ENCODE data around the gene TMED7. TPM values are rescaled to one million over a fixed set of nuclear protein-coding genes. Genes with fewer than 3 reads are reported as not detected.
A peak's percentile ranks its signal among the peaks of the same experiment; 100 is the strongest.

The TMED7 gene
- total RNA-seq (2021) (81.3 to 86.5 TPM (median 84.9 TPM) in 3 replicates), Bru-seq, nascent RNA (percentile 98 among the genes with signal in this experiment)
- long read RNA-seq, experiment 1, transcript TMED7-201 (3 exons, 3,757 nt) = major isoform, 275 of 297 reads
- long read RNA-seq, experiment 1, partial matches to known transcripts = 9 of 297 reads
- long read RNA-seq, experiment 1, other reads (novel, unspliced or antisense) = 12 of 297 reads
- long read RNA-seq, experiment 2, transcript TMED7-201 (3 exons, 3,757 nt) = major isoform, 72 of 83 reads
- long read RNA-seq, experiment 2, partial matches to known transcripts = 2 of 83 reads
- long read RNA-seq, experiment 2, other reads (novel, unspliced or antisense) = 9 of 83 reads
- long read RNA-seq, experiment 3 = 0 reads

GRCh38 chr5:115625579-115626444, at the start of gene TMED7:
TMED7 (minus strand) TSS chr5:115626036; CDS start chr5:115625792, 244 bp downstream.
- DNase-seq (ENCODE audit: low spot score) (peak; percentile 94), ATAC-seq (peak; percentile 88)
- Mint-ChIP-seq H3K27me3 (ENCODE audit: low read depth) (no peaks in the 10 kb centered on the region), H3K27ac (peak within 1 kb of the TSS; percentile 97), H3K4me1 (peaks cover 8% of the 10 kb centered on the region), H3K36me3 (peaks cover 1% of the 10 kb centered on the region), H3K4me3 (no peak within 1 kb of the TSS), H3K9me3 (peaks cover 7% of the 10 kb centered on the region; the same call in 1 of the 2 replicates)
- POLR2A ChIA-PET = no interaction called here
- CTCF ChIA-PET = interaction anchor here (0.8 to 1.8 kb wide), 5 partner anchors 8 to 337 kb away, joined by 3 to 6 read pairs (median 4); partner anchors contain the start of gene LVRN
- TF ChIP-seq GRHL2 (CRISPR knock-in tag; IDR thresholded peaks at IDR 0.05; ENCODE audit: insufficient replicate concordance, severe bottlenecking) (no peak), STAT6 (CRISPR knock-in tag; conservative IDR thresholded peaks at IDR 0.05; ENCODE audit: low read depth) (no peak), IRF1 (CRISPR knock-in tag; IDR thresholded peaks at IDR 0.05) (no peak), USF1 (CRISPR knock-in tag; IDR thresholded peaks at IDR 0.05) (no peak; the same call in 1 of the 2 replicates), ZBTB21 (CRISPR knock-in tag; IDR thresholded peaks at IDR 0.05; ENCODE audit: borderline replicate concordance) (0 out of 2 replicates have a peak, but pooled peaks have one; percentile 67), CREM (CRISPR knock-in tag; IDR thresholded peaks at IDR 0.05) (peak; percentile 72), ZBTB43 (CRISPR knock-in tag; IDR thresholded peaks at IDR 0.05) (peak; percentile 76), SMAD3 (CRISPR knock-in tag; IDR thresholded peaks at IDR 0.05; ENCODE audit: borderline replicate concordance) (0 out of 2 replicates have a peak, but pooled peaks have one; percentile 31), ERG (CRISPR knock-in tag; IDR thresholded peaks at IDR 0.05) (no peak), MXD4 (CRISPR knock-in tag; IDR thresholded peaks at IDR 0.05; ENCODE audit: borderline replicate concordance) (no peak), E2F4 (CRISPR knock-in tag; IDR thresholded peaks at IDR 0.05; ENCODE audit: borderline replicate concordance, low read depth) (no peak), HMGXB4 (CRISPR knock-in tag; IDR thresholded peaks at IDR 0.05) (peak; percentile 80; the same call in 1 of the 2 replicates), OVOL2 (CRISPR knock-in tag; IDR thresholded peaks at IDR 0.05; ENCODE audit: borderline replicate concordance) (no peak), ZNF532 (CRISPR knock-in tag; IDR thresholded peaks at IDR 0.05; ENCODE audit: borderline replicate concordance) (no peak), RELA (CRISPR knock-in tag; IDR thresholded peaks at IDR 0.05; ENCODE audit: borderline replicate concordance) (0 out of 2 replicates have a peak, but pooled peaks have one; percentile 66), ATF1 (CRISPR knock-in tag; IDR thresholded peaks at IDR 0.05) (no peak), ELF4 (CRISPR knock-in tag; IDR thresholded peaks at IDR 0.05; ENCODE audit: low read depth) (no peak), NR3C1 (CRISPR knock-in tag; conservative IDR thresholded peaks at IDR 0.05; ENCODE audit: low read depth) (no peak), MYBL2 (CRISPR knock-in tag; IDR thresholded peaks at IDR 0.05) (peak; percentile 88; the same call in 1 of the 2 replicates)
